H9 (cell line): ENCODE data around the gene NIT2. TPM values are rescaled to one million over a fixed set of nuclear protein-coding genes. Genes with fewer than 3 reads are reported as not detected.

Experiments
- DNase-seq: peaks from one replicate; pipeline ENCODE4 v3.0.0-alpha.2; 2017
- H2AFZ ChIP-seq: one replicate; pipeline ENCODE4 v1.6.1; 2013; ENCODE audit warnings: mild to moderate bottlenecking, low read length, control low read depth, moderate library complexity
- H2AK5ac ChIP-seq: 2 replicates; pipeline ENCODE4 v1.6.1; 2013; ENCODE audit warnings: low read length, control low read depth, mixed read lengths; ENCODE audit not compliant: insufficient read length
- H2BK120ac ChIP-seq: one replicate; pipeline ENCODE4 v1.6.1; 2013; ENCODE audit warnings: low read depth, mild to moderate bottlenecking, low read length, control low read depth, inconsistent platforms; ENCODE audit not compliant: poor library complexity, severe bottlenecking
- H2BK12ac ChIP-seq: 2 replicates; pipeline ENCODE4 v1.6.1; 2013; ENCODE audit warnings: low read length, control low read depth, mixed read lengths, low read depth; ENCODE audit not compliant: insufficient read length
- H2BK15ac ChIP-seq: 2 replicates; pipeline ENCODE4 v1.6.1; 2013; ENCODE audit warnings: low read depth, low read length, control low read depth
- H2BK20ac ChIP-seq: one replicate; pipeline ENCODE4 v1.6.1; 2013; ENCODE audit warnings: low read depth, mild to moderate bottlenecking, low read length, control low read depth, inconsistent platforms; ENCODE audit not compliant: poor library complexity, severe bottlenecking
- H2BK5ac ChIP-seq: 2 replicates; pipeline ENCODE4 v1.6.1; 2013; ENCODE audit warnings: low read length, control low read depth, mixed read lengths; ENCODE audit not compliant: insufficient read length
- H3K14ac ChIP-seq: 2 replicates; pipeline ENCODE4 v1.6.1; 2013; ENCODE audit warnings: low read length, control low read depth; ENCODE audit not compliant: insufficient read depth
- H3K18ac ChIP-seq: 2 replicates; pipeline ENCODE4 v1.6.1; 2013; ENCODE audit warnings: low read depth, mild to moderate bottlenecking, mixed read lengths, low read length, control low read depth; ENCODE audit not compliant: insufficient read length
- H3K23ac ChIP-seq: 2 replicates; pipeline ENCODE4 v1.6.1; 2013; ENCODE audit warnings: low read length, control low read depth, mixed read lengths, low read depth; ENCODE audit not compliant: insufficient read length
- H3K23me2 ChIP-seq: 2 replicates; pipeline ENCODE4 v1.6.1; 2013; ENCODE audit warnings: low read depth, mild to moderate bottlenecking, mixed read lengths, low read length, control low read depth; ENCODE audit not compliant: insufficient read length, poor library complexity, severe bottlenecking
- H3K27ac ChIP-seq: 2 replicates; pipeline ENCODE4 v1.5.1; 2013; ENCODE audit warnings: low read length, control low read depth, mixed read lengths, low read depth; ENCODE audit not compliant: insufficient read length
- H3K27me3 ChIP-seq: 2 replicates; pipeline ENCODE4 v1.6.1; 2013; ENCODE audit warnings: low read length, control low read depth, inconsistent platforms; ENCODE audit not compliant: insufficient read depth
- H3K4ac ChIP-seq: 2 replicates; pipeline ENCODE4 v1.6.1; 2013; ENCODE audit warnings: low read depth, mild to moderate bottlenecking, control low read depth, inconsistent platforms, low read length, moderate library complexity
- H3K4me1 ChIP-seq: 2 replicates; pipeline ENCODE4 v1.6.1; 2013; ENCODE audit warnings: low read length, control low read depth, inconsistent platforms; ENCODE audit not compliant: insufficient read depth
- H3K4me2 ChIP-seq: 2 replicates; pipeline ENCODE4 v1.6.1; 2013; ENCODE audit warnings: low read length, control low read depth, mixed read lengths; ENCODE audit not compliant: insufficient read length, insufficient read depth
- H3K56ac ChIP-seq: 2 replicates; pipeline ENCODE4 v1.6.1; 2013; ENCODE audit warnings: low read depth, mild to moderate bottlenecking, mixed read lengths, low read length, control low read depth; ENCODE audit not compliant: insufficient read length
- H3K79me1 ChIP-seq: 2 replicates; pipeline ENCODE4 v1.6.1; 2013; ENCODE audit warnings: low read depth, mild to moderate bottlenecking, moderate library complexity, low read length, control low read depth, inconsistent platforms; ENCODE audit not compliant: insufficient read depth, poor library complexity, severe bottlenecking
- H3K79me2 ChIP-seq: 2 replicates; pipeline ENCODE4 v1.6.1; 2013; ENCODE audit warnings: low read length, control low read depth, inconsistent platforms; ENCODE audit not compliant: insufficient read depth
- H3K9ac ChIP-seq: 2 replicates; pipeline ENCODE4 v1.6.1; 2013; ENCODE audit warnings: low read length, control low read depth, mixed read lengths; ENCODE audit not compliant: insufficient read length; ENCODE audit errors: extremely low read depth
- H3K9me3 ChIP-seq: one replicate; pipeline ENCODE4 v1.6.1; 2013; ENCODE audit warnings: low read depth, low read length, inconsistent platforms; ENCODE audit not compliant: control insufficient read depth
- H3T11ph ChIP-seq: one replicate; pipeline ENCODE4 v1.6.1; 2013; ENCODE audit warnings: mild to moderate bottlenecking, low read length, control low read depth, inconsistent platforms
- H4K20me1 ChIP-seq: one replicate; pipeline ENCODE4 v1.6.1; 2013; ENCODE audit not compliant: control insufficient read depth, insufficient read length, insufficient read depth
- H4K5ac ChIP-seq: 2 replicates; pipeline ENCODE4 v1.6.1; 2013; ENCODE audit warnings: low read depth, mild to moderate bottlenecking, mixed read lengths, low read length, control low read depth; ENCODE audit not compliant: insufficient read length
- H4K8ac ChIP-seq: replicated peaks from 2 replicates; pipeline ENCODE4 v1.6.1; 2013; ENCODE audit warnings: low read length, control low read depth, mixed read lengths, low read depth; ENCODE audit not compliant: insufficient read length
- H4K91ac ChIP-seq: 2 replicates; pipeline ENCODE4 v1.6.1; 2013; ENCODE audit warnings: low read depth, mild to moderate bottlenecking, moderate library complexity, mixed read lengths, low read length, control low read depth; ENCODE audit not compliant: insufficient read length
- H3K27ac Mint-ChIP-seq, 3 experiments: 2 replicates in 2 of 3; 3 replicates in 1 of 3; pipeline ENCODE4 v1.8.0; 2020 to 2021; ENCODE audit warnings: mixed read lengths in 3 of 3, mild to moderate bottlenecking in 1 of 3, moderate library complexity in 1 of 3
- H3K27me3 Mint-ChIP-seq: 2 replicates; pipeline ENCODE4 v1.8.0; 2021; ENCODE audit warnings: low read depth, mild to moderate bottlenecking, moderate library complexity, mixed read lengths
- H3K36me3 Mint-ChIP-seq, 3 experiments: 2 replicates in 2 of 3; 3 replicates in 1 of 3; pipeline ENCODE4 v1.8.0; 2020 to 2021; ENCODE audit warnings: low read depth in 3 of 3, mixed read lengths in 3 of 3; ENCODE audit not compliant: insufficient read depth in 1 of 3
- H3K4me1 Mint-ChIP-seq, 2 experiments: 2 replicates each; pipeline ENCODE4 v1.8.0; 2020; ENCODE audit warnings: mixed read lengths in 2 of 2
- H3K4me3 Mint-ChIP-seq, 2 experiments: 2 replicates in 1 of 2; 3 replicates in 1 of 2; pipeline ENCODE4 v1.8.0; 2020 to 2021; ENCODE audit warnings: mild to moderate bottlenecking in 2 of 2, mixed read lengths in 2 of 2, moderate library complexity in 1 of 2
- H3K9me3 Mint-ChIP-seq, 2 experiments: 2 replicates in 1 of 2; 3 replicates in 1 of 2; pipeline ENCODE4 v1.8.0; 2020; ENCODE audit warnings: mild to moderate bottlenecking in 2 of 2, mixed read lengths in 2 of 2, moderate library complexity in 1 of 2
- CTCF ChIP-seq: fragments of 200-600 bp; sonication (generic); conservative IDR thresholded peaks from 3 replicates; pipeline ENCODE4 v1.8.0; 2021; ENCODE audit warnings: antibody characterized with exemption, mild to moderate bottlenecking
- WGBS: extraction: QIAGEN DNeasy Blood & Tissue Kit; methylation state at CpG from one replicate; pipeline ENCODE4 v1.1.7; 2013; ENCODE audit warnings: missing lambda C conversion rate, low lambda C conversion rate, mixed read lengths; ENCODE audit not compliant: insufficient read length; ENCODE audit errors: extremely low coverage; 5-methylcytosine and 5-hydroxymethylcytosine counted together
- total RNA-seq: library from RNA; stranded (reverse); gene quantifications from 2 replicates; pipeline ENCODE4 v1.2.1, GENCODE V29; 2021

NIT2 gene
- total RNA-seq, 1 experiment from 2014 or later = 26.6 TPM

GRCh38 chr3:100339786-100340185 is 5.2 kb downstream of the NIT2 start:
- no peaks in the 10 kb centered on the region for H3K9me3 Mint-ChIP-seq
- no peak overlapping the region for H3K18ac ChIP-seq
- H3K27me3 Mint-ChIP-seq = peaks cover 4% of the 10 kb centered on the region; the same call in 1 of the 2 replicates

More at GRCh38 chr3:100339786-100340185, 5.2 kb downstream of the NIT2 start:
- Histone ChIP-seq H3K9me3 (no peaks in the 10 kb centered on the region), H3K79me2 (no peaks in the 10 kb centered on the region), H2AK5ac (no peak overlapping the region), H2BK5ac (no peak overlapping the region), H4K20me1 (no peaks in the 10 kb centered on the region), H3T11ph (no peak overlapping the region), H3K56ac (no peak overlapping the region), H4K91ac (no peak overlapping the region), H3K27ac (no peak overlapping the region), H2BK15ac (no peak overlapping the region), H4K5ac (no peak overlapping the region), H3K27me3 (no peaks in the 10 kb centered on the region), H3K4ac (no peak overlapping the region), H3K4me1 (no peaks in the 10 kb centered on the region), H3K4me2 (no peak overlapping the region), H2BK120ac (no peak overlapping the region), H3K14ac (no peak overlapping the region), H3K23me2 (no peaks in the 10 kb centered on the region), H2AFZ (no peak overlapping the region), H3K9ac (no peak overlapping the region), H4K8ac (no peak overlapping the region), H3K79me1 (no peaks in the 10 kb centered on the region), H3K23ac (no peak overlapping the region), H2BK12ac (no peak overlapping the region), H2BK20ac (no peak overlapping the region)
- no peak for DNase-seq
- Mint-ChIP-seq H3K4me3 (no peak overlapping the region), H3K4me1 (peaks cover 13 to 16% of the 10 kb centered on the region in 2 experiments), H3K36me3 (peaks cover 3 to 26% (median 19%) of the 10 kb centered on the region in 3 experiments; a peak in 6 of 7 replicates), H3K27ac (no peak overlapping the region)
- WGBS = no CpG with 5 or more reads among the region's 5 CpGs
- TF ChIP-seq CTCF = no peak
